Measurements from ENCODE around the gene PRDM2.

PRDM2 gene

GRCh38 chr1:13855554-13855953 lies 155.6 kb downstream of the PRDM2 start:
- DNase-seq (ENCODE audit: low read depth) = no peak
- TF ChIP-seq CTCF (conservative IDR thresholded peaks at IDR 0.05; ENCODE audit: low read depth, low read length) = no peak
- no peak overlapping the region for H3K4me3 ChIP-seq (ENCODE audit: low read length)

GRCh38 chr1:13860031-13860430 lies 160.0 kb downstream of the PRDM2 start:
- no peak overlapping the region for H3K4me3 ChIP-seq (ENCODE audit: low read length)
- no peak for DNase-seq (ENCODE audit: low read depth)
- no peak for TF ChIP-seq CTCF (conservative IDR thresholded peaks at IDR 0.05; ENCODE audit: low read depth, low read length)

GRCh38 chr1:13864760-13865159 lies 164.8 kb downstream of the PRDM2 start:
- no peak for TF ChIP-seq CTCF (conservative IDR thresholded peaks at IDR 0.05; ENCODE audit: low read depth, low read length)
- no peak overlapping the region for H3K4me3 ChIP-seq (ENCODE audit: low read length)
- no peak for DNase-seq (ENCODE audit: low read depth)

GRCh38 chr1:13865851-13866250 lies 165.9 kb downstream of the PRDM2 start:
- H3K4me3 ChIP-seq (ENCODE audit: low read length) = no peak overlapping the region
- TF ChIP-seq CTCF (conservative IDR thresholded peaks at IDR 0.05; ENCODE audit: low read depth, low read length) = no peak
- no peak for DNase-seq (ENCODE audit: low read depth)

- no peak for TF ChIP-seq CTCF (conservative IDR thresholded peaks at IDR 0.05; ENCODE audit: low read depth, low read length)
- no peak for DNase-seq (ENCODE audit: low read depth)
- no peak overlapping the region for H3K4me3 ChIP-seq (ENCODE audit: low read length)
These were observed 167.6 kb downstream of the PRDM2 start for GRCh38 chr1:13867603-13868002.

GRCh38 chr1:13869172-13869797 lies 169.3 kb downstream of the PRDM2 start:
- no peak overlapping the region for H3K4me3 ChIP-seq (ENCODE audit: low read length)
- DNase-seq (ENCODE audit: low read depth) = no peak
- no peak for TF ChIP-seq CTCF (conservative IDR thresholded peaks at IDR 0.05; ENCODE audit: low read depth, low read length)

- H3K4me3 ChIP-seq (ENCODE audit: low read length) = no peak overlapping the region
- TF ChIP-seq CTCF (conservative IDR thresholded peaks at IDR 0.05; ENCODE audit: low read depth, low read length) = no peak
- DNase-seq (ENCODE audit: low read depth) = no peak
These were observed 171.4 kb downstream of the PRDM2 start for GRCh38 chr1:13871413-13871812.

All from retinal pigment epithelial cell (primary cell).